IPS-15b (cell line): ENCODE data around the gene PHF20.
"Not testable (repeated sequence)": the region's sequence is repeated elsewhere in the genome, so short reads cannot be mapped to it uniquely, and the experiment has no call there.

Experiments
- H3K27me3 ChIP-seq: one replicate; pipeline ENCODE4 v1.6.1; 2013; ENCODE audit warnings: low read length; ENCODE audit not compliant: control insufficient read depth, insufficient read depth
- H3K36me3 ChIP-seq: one replicate; pipeline ENCODE4 v1.6.1; 2013; ENCODE audit warnings: low read length; ENCODE audit not compliant: control insufficient read depth, insufficient read depth
- H3K4me1 ChIP-seq: one replicate; pipeline ENCODE4 v1.6.1; 2013; ENCODE audit warnings: mild to moderate bottlenecking, low read length; ENCODE audit not compliant: control insufficient read depth, insufficient read depth
- H3K4me3 ChIP-seq: one replicate; pipeline ENCODE4 v1.5.1; 2013; ENCODE audit warnings: low read depth, low read length
- H3K9ac ChIP-seq: one replicate; pipeline ENCODE4 v1.6.1; 2013; ENCODE audit warnings: low read depth, mild to moderate bottlenecking, low read length
- H3K9me3 ChIP-seq: one replicate; pipeline ENCODE4 v1.6.1; 2013; ENCODE audit warnings: mild to moderate bottlenecking, low read length; ENCODE audit not compliant: control insufficient read depth, insufficient read depth

PHF20 gene

DNA sequence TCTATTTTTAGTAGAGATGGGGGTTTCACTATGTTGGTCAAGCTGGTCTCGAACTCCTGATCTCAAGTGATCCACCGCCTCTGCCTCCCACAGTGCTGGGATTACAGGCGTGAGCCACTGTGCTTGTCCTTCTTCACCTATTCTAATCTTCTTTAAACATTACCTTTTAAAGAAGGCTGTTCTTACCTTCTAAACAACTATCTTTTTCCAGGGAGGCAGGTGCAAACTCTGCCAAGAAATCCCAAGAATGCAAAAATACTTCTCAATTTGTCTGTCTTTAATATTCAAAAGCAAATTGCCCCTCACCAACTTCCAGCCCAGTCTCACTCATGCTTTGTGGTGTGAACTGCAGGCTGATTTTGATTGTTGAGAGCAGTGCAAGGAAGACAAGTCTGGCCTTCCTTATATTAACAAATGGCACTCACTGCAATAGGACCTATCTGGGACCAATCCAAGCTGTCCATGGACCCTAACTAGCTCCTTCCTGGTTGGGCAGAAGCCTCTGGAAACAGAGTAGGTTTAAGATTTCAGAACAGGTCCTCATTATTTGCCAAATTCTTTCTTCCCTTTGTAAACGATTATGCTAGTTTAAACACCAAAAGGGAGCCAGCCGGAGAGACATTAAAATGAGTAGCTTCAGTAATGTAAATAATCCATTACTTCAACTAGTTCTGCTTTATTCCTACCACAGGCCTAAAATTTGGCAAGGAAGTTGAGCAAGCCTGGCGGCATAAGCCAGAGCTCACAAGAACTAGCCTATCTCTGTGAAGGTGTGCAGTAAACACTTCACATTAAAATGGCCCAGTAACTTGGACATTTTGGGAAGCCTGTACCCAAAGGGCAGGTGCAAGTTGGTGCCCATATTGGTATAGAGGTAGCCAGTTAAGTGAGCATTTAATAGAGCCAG, 180.9 kb downstream of the PHF20 start:
- Histone ChIP-seq H3K4me1 (peaks cover 6% of the 10 kb centered on the region), H3K27me3 (no peaks in the 10 kb centered on the region), H3K36me3 (no peaks in the 10 kb centered on the region), H3K9me3 (no peaks in the 10 kb centered on the region), H3K4me3 (peak overlapping the region; percentile 86), H3K9ac (peak overlapping the region; percentile 99)

DNA sequence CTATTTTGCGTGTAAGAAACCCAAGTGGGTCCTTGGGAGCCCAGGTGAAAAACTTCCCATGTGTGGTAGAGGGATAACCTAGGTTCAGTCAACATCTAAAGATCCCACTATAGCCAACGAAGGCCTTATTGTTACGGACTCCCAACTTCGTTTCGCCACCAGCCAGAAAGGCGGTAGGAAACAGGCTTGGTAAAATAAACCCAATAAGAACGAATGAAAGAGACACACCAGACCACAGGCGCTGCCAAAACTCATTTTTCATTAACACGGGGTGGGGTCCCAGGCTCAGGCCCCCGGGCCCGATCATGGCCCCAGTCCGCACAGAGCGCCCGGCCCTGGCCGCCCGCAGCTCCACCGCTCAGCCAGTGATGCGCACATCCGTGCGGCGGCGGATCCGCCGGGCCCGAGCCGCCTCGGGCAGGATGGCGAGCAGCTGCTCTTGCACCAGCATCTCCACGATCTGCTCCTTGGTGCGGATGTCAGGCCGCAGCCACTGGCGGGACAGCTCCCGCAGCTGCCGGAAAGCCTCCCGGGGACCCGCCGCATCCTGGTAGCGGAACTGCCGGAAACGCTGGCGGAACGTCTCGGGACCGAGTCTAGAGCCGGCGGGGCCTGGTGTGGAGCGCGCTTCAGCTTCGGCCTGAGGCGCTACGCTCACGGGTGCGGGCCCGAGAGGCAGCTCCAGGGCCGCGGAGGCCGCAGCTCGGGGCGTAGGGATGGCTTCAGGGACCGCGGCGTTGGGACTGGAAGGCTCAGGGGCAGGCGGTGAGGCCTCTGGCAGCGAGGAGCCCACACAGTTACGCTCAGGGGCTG, 181.8 kb downstream of the PHF20 start:
- Histone ChIP-seq H3K27me3 (no peaks in the 10 kb centered on the region), H3K4me1 (peaks cover 6% of the 10 kb centered on the region), H3K4me3 (peak overlapping the region; percentile 86), H3K36me3 (no peaks in the 10 kb centered on the region), H3K9ac (peak overlapping the region; percentile 99), H3K9me3 (no peaks in the 10 kb centered on the region)

- Histone ChIP-seq H3K9me3 (no peaks in the 10 kb centered on the region), H3K36me3 (no peaks in the 10 kb centered on the region), H3K27me3 (no peaks in the 10 kb centered on the region), H3K9ac (peak within 1 kb of the TSS; percentile 99), H3K4me3 (peak within 1 kb of the TSS; percentile 86), H3K4me1 (peaks cover 6% of the 10 kb centered on the region)
These were observed 182.5 kb downstream of the PHF20 start, which contains the start of gene SCAND1 for GRCh38 chr20:35954200-35954906. Gene SCAND1, minus strand, starts transcription at chr20:35954502. Its CDS starts 218 bp downstream, at chr20:35954284.

DNA sequence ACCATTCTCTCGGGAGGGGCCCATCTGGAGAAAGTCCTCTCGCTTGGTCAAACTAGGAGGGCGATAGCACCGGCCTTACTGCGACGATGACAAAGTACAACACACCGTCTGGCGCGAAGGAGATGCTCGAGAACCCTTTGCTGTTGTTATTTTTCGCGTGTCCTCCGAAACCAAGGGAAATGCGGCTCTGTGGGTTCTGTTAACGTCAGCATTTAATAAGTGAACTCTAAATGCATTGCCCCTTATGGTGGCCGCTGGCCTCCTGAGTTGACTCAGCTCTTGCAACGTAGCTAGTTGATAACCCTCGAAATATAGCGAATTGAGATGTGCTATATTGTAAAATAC, 183.1 kb downstream of the PHF20 start:
- H3K9me3 ChIP-seq: no peaks in the 10 kb centered on the region

GRCh38 chr20:35956616-35957015, 184.8 kb downstream of the PHF20 start:
- H3K4me1 ChIP-seq: peaks cover 6% of the 10 kb centered on the region
- no peak overlapping the region for H3K4me3 ChIP-seq
- H3K27me3 ChIP-seq: no peaks in the 10 kb centered on the region
- H3K36me3 ChIP-seq: no peaks in the 10 kb centered on the region
- no peak overlapping the region for H3K9ac ChIP-seq
- no peaks in the 10 kb centered on the region for H3K9me3 ChIP-seq

More for the DNA sequence above, 183.1 kb downstream of the PHF20 start:
- H3K27me3 ChIP-seq: no peaks in the 10 kb centered on the region
- peaks cover 6% of the 10 kb centered on the region for H3K4me1 ChIP-seq
- peak overlapping the region; percentile 77 for H3K4me3 ChIP-seq
- H3K36me3 ChIP-seq: no peaks in the 10 kb centered on the region
- H3K9ac ChIP-seq: peak overlapping the region; percentile 62

DNA sequence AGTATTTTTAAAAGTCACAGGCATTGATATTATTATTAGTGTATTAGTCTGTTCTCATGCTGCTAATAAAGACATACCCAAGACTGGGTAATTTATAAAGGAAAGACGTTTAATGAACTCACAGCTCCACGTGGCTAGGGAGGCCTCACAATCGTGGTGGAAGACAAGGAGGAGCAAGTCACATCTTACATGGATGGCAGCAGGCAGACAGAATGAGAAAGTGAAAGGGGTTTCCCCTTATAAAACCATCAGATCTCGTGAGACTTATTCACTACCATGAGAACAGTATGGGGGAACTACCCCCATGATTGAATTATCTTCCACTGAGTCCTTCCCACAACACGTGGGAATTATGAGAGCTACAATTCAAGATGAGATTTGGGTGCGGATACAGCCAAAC, 187.5 kb downstream of the PHF20 start:
- H3K9ac ChIP-seq, H3K4me3 ChIP-seq, H3K4me1 ChIP-seq, H3K27me3 ChIP-seq, H3K9me3 ChIP-seq, H3K36me3 ChIP-seq: not testable (repeated sequence)

- Histone ChIP-seq H3K36me3 (no peaks in the 10 kb centered on the region), H3K4me3 (no peak overlapping the region), H3K9me3 (no peaks in the 10 kb centered on the region), H3K9ac (no peak overlapping the region), H3K27me3 (no peaks in the 10 kb centered on the region), H3K4me1 (peaks cover 5% of the 10 kb centered on the region)
These were observed 192.1 kb downstream of the PHF20 start for GRCh38 chr20:35963878-35964277.

GRCh38 chr20:35967979-35968640, 196.3 kb downstream of the PHF20 start, which contains the start of gene CNBD2:
Gene CNBD2, plus strand, starts transcription at chr20:35968590. Its CDS starts 173 bp downstream, at chr20:35968763.
- Histone ChIP-seq H3K4me1 (peaks cover 5% of the 10 kb centered on the region), H3K9ac (no peak within 1 kb of the TSS), H3K36me3 (no peaks in the 10 kb centered on the region), H3K9me3 (no peaks in the 10 kb centered on the region), H3K4me3 (no peak within 1 kb of the TSS), H3K27me3 (no peaks in the 10 kb centered on the region)

DNA sequence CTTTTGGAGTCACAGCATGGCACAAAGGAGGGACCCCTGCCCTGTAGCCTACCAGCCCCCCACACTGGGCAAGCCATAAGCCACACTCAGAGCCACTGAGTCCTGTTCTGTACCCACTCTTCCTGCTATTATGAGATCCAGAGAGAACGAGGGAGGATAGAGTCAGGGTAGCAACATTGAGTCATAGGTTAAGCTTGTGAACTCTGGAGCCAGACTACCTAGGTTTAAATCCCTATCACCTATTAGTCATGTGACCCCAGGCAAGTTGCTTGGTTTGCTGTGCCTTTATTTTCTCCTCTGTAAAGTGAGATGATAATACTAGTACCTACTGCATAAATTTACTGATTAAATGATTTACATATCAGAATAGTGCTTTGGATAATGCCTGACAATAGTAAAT, 197.1 kb downstream of the PHF20 start:
- no peaks in the 10 kb centered on the region for H3K9me3 ChIP-seq

GRCh38 chr20:35971981-35972380, 200.2 kb downstream of the PHF20 start:
- peaks cover 5% of the 10 kb centered on the region for H3K4me1 ChIP-seq
- H3K4me3 ChIP-seq: no peak overlapping the region
- H3K9ac ChIP-seq: no peak overlapping the region
- H3K36me3 ChIP-seq: no peaks in the 10 kb centered on the region
- no peaks in the 10 kb centered on the region for H3K27me3 ChIP-seq
- no peaks in the 10 kb centered on the region for H3K9me3 ChIP-seq

More for the DNA sequence above, 197.1 kb downstream of the PHF20 start:
- Histone ChIP-seq H3K27me3 (no peaks in the 10 kb centered on the region), H3K9ac (no peak overlapping the region), H3K4me3 (no peak overlapping the region), H3K36me3 (no peaks in the 10 kb centered on the region), H3K4me1 (peaks cover 5% of the 10 kb centered on the region)

DNA sequence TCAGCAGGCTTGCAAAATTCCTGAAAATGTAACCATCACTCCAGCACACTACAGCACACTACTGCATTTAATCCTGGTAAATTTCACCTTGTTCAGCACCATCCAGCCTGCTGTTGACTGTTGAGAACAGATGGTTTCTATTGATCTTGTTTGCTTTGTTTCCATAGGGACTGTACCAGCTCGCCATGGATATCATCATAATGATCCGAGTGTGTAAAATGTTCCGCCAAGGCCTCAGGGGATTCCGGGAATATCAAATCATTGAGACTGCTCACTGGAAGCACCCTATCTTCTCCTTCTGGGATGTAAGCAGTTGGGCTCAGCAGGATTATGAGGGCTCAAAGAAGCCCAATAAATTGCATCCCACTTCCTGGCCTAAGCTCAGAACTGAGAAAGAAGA, 200.6 kb downstream of the PHF20 start:
- H3K9ac ChIP-seq: no peak overlapping the region
- no peaks in the 10 kb centered on the region for H3K27me3 ChIP-seq
- H3K36me3 ChIP-seq: no peaks in the 10 kb centered on the region
- H3K4me3 ChIP-seq: no peak overlapping the region
- no peaks in the 10 kb centered on the region for H3K9me3 ChIP-seq
- H3K4me1 ChIP-seq: peaks cover 5% of the 10 kb centered on the region
